Measurements from ENCODE around the gene WDFY4. TPM values are rescaled to one million over a fixed set of nuclear protein-coding genes. Genes with fewer than 3 reads are reported as not detected.

WDFY4 gene
- total RNA-seq, 1 donor from 2014 or later, result not detected

GRCh38 chr10:48964038-48964437 is 279.4 kb downstream of the WDFY4 start:
- Mint-ChIP-seq H3K27ac (ENCODE audit: unreplicated experiment) (no peak overlapping the region), H3K4me3 (ENCODE audit: unreplicated experiment) (no peak overlapping the region), H3K9me3 (ENCODE audit: low read depth) (no peaks in the 10 kb centered on the region), H3K36me3 (ENCODE audit: low read depth) (no peaks in the 10 kb centered on the region), H3K4me1 (ENCODE audit: low read depth) (no peaks in the 10 kb centered on the region), H3K27me3 (ENCODE audit: low read depth) (peaks cover 24% of the 10 kb centered on the region)
- no peak for DNase-seq (ENCODE audit: low spot score)
- TF ChIP-seq CTCF (IDR thresholded peaks at IDR 0.05), result no peak

- peaks cover 24% of the 10 kb centered on the region for H3K27me3 Mint-ChIP-seq (ENCODE audit: low read depth)
- no peaks in the 10 kb centered on the region for H3K9me3 Mint-ChIP-seq (ENCODE audit: low read depth)
- DNase-seq (ENCODE audit: low spot score), result no peak
- no peaks in the 10 kb centered on the region for H3K36me3 Mint-ChIP-seq (ENCODE audit: low read depth)
- no peaks in the 10 kb centered on the region for H3K4me1 Mint-ChIP-seq (ENCODE audit: low read depth)
- TF ChIP-seq CTCF (IDR thresholded peaks at IDR 0.05), result no peak
- no peak overlapping the region for H3K27ac Mint-ChIP-seq (ENCODE audit: unreplicated experiment)
- no peak overlapping the region for H3K4me3 Mint-ChIP-seq (ENCODE audit: unreplicated experiment)
Measured at GRCh38 chr10:48965460-48965859, 280.8 kb downstream of the WDFY4 start.

- Mint-ChIP-seq H3K9me3 (ENCODE audit: low read depth) (peaks cover 7% of the 10 kb centered on the region), H3K27ac (ENCODE audit: unreplicated experiment) (no peak overlapping the region), H3K4me1 (ENCODE audit: low read depth) (no peaks in the 10 kb centered on the region), H3K27me3 (ENCODE audit: low read depth) (peaks cover 28% of the 10 kb centered on the region), H3K36me3 (ENCODE audit: low read depth) (peaks cover 2% of the 10 kb centered on the region), H3K4me3 (ENCODE audit: unreplicated experiment) (no peak overlapping the region)
- DNase-seq (ENCODE audit: low spot score), result no peak
- no peak for TF ChIP-seq CTCF (IDR thresholded peaks at IDR 0.05)
Measured at GRCh38 chr10:48968036-48968435, 283.4 kb downstream of the WDFY4 start.

GRCh38 chr10:48970046-48970445 is 285.4 kb downstream of the WDFY4 start:
- H3K27ac Mint-ChIP-seq (ENCODE audit: unreplicated experiment), result no peak overlapping the region
- H3K4me1 Mint-ChIP-seq (ENCODE audit: low read depth), result no peaks in the 10 kb centered on the region
- peaks cover 29% of the 10 kb centered on the region for H3K27me3 Mint-ChIP-seq (ENCODE audit: low read depth)
- DNase-seq (ENCODE audit: low spot score), result no peak
- H3K36me3 Mint-ChIP-seq (ENCODE audit: low read depth), result peaks cover 2% of the 10 kb centered on the region
- H3K9me3 Mint-ChIP-seq (ENCODE audit: low read depth), result peaks cover 8% of the 10 kb centered on the region
- no peak for TF ChIP-seq CTCF (IDR thresholded peaks at IDR 0.05)
- H3K4me3 Mint-ChIP-seq (ENCODE audit: unreplicated experiment), result no peak overlapping the region

GRCh38 chr10:48970654-48971053 is 286.0 kb downstream of the WDFY4 start:
- Mint-ChIP-seq H3K27ac (ENCODE audit: unreplicated experiment) (no peak overlapping the region), H3K9me3 (ENCODE audit: low read depth) (peaks cover 8% of the 10 kb centered on the region), H3K4me3 (ENCODE audit: unreplicated experiment) (no peak overlapping the region), H3K36me3 (ENCODE audit: low read depth) (peaks cover 2% of the 10 kb centered on the region), H3K4me1 (ENCODE audit: low read depth) (no peaks in the 10 kb centered on the region), H3K27me3 (ENCODE audit: low read depth) (peaks cover 30% of the 10 kb centered on the region)
- DNase-seq (ENCODE audit: low spot score), result no peak
- no peak for TF ChIP-seq CTCF (IDR thresholded peaks at IDR 0.05)

Measured in chondrocyte (in vitro differentiated cells).